GM13976 (cell line): Measurements from ENCODE around the gene CBX8.

Experiments used
- DNase-seq: peaks from one replicate; pipeline ENCODE4 v3.0.0; 2012; ENCODE audit warnings: low spot score
- CTCF ChIP-seq: IDR thresholded peaks from 2 replicates; pipeline ENCODE4 v1.5.1; 2012; ENCODE audit warnings: borderline replicate concordance, mild to moderate bottlenecking; ENCODE audit not compliant: insufficient read depth; ENCODE audit errors: extremely low read depth, missing control alignments, control extremely low read depth
- in situ Hi-C: fragments of 300-500 bp; cut with MboI; formaldehyde crosslinking; loops from one replicate; pipeline ENCODE4 v1.12.0; 2022; ENCODE audit warnings: low sequenced_read_pairs, mixed read lengths, inconsistent platforms; ENCODE audit not compliant: unreplicated experiment

The CBX8 gene

GRCh38 chr17:79814127-79814973 is 17.5 kb upstream of the CBX8 start:
- in situ Hi-C loops, result no loop called here
- no peak for DNase-seq
- TF ChIP-seq CTCF, result no peak

- no peak for DNase-seq
- no peak for TF ChIP-seq CTCF
- in situ Hi-C loops, result no loop called here
These were observed 16.6 kb upstream of the CBX8 start for GRCh38 chr17:79813297-79814126.

- DNase-seq, result no peak
- in situ Hi-C loops, result no loop called here
- TF ChIP-seq CTCF, result no peak
These were observed 15.7 kb upstream of the CBX8 start for GRCh38 chr17:79812353-79813258.

GRCh38 chr17:79811868-79812352 is 15.0 kb upstream of the CBX8 start:
- in situ Hi-C loops, result no loop called here
- DNase-seq, result no peak
- no peak for TF ChIP-seq CTCF

GRCh38 chr17:79811011-79811867 is 14.4 kb upstream of the CBX8 start:
- peak; percentile 74 for DNase-seq
- peak; percentile 80 for TF ChIP-seq CTCF
- in situ Hi-C loops, result no loop called here
